Measurements from ENCODE around the gene MTX3.
A peak's percentile ranks its signal among the peaks of the same experiment; 100 is the strongest.

MTX3 gene

GRCh38 chr5:79990598-79991507, at the start of gene MTX3:
Gene MTX3, minus strand, starts transcription at chr5:79991262. Its CDS starts 24 bp downstream, at chr5:79991238.
- DNase-seq = peak; percentile 93

GRCh38 chr5:80039650-80040049, 48.6 kb upstream of the MTX3 start:
- no peak for DNase-seq

GRCh38 chr5:80037366-80037765, 46.3 kb upstream of the MTX3 start:
- no peak for DNase-seq

- DNase-seq = no peak
Observed at GRCh38 chr5:80036615-80037014, 45.6 kb upstream of the MTX3 start.

GRCh38 chr5:80035839-80036238, 44.8 kb upstream of the MTX3 start:
- DNase-seq = no peak

GRCh38 chr5:80034962-80035821, 44.1 kb upstream of the MTX3 start, which contains the start of gene THBS4:
Gene THBS4, plus strand, starts transcription at chr5:80035348. Its CDS starts 190 bp downstream, at chr5:80035538.
- peak; percentile 14 for DNase-seq

- no peak for DNase-seq
Observed at GRCh38 chr5:80034559-80034958, 43.5 kb upstream of the MTX3 start.

- DNase-seq = no peak
Observed at GRCh38 chr5:80033513-80033912, 42.5 kb upstream of the MTX3 start.

GRCh38 chr5:80031109-80031508, 40.0 kb upstream of the MTX3 start:
- no peak for DNase-seq

- no peak for DNase-seq
Observed at GRCh38 chr5:80026841-80027240, 35.8 kb upstream of the MTX3 start.

- no peak for DNase-seq
Observed at GRCh38 chr5:80025069-80025468, 34.0 kb upstream of the MTX3 start.

- DNase-seq = no peak
Observed at GRCh38 chr5:80010754-80011392, 19.8 kb upstream of the MTX3 start.

- no peak for DNase-seq
Observed at GRCh38 chr5:80008995-80009765, 18.1 kb upstream of the MTX3 start.

GRCh38 chr5:80002677-80003076, 11.6 kb upstream of the MTX3 start:
- no peak for DNase-seq

- no peak for DNase-seq
Observed at GRCh38 chr5:79999722-80000121, 8.7 kb upstream of the MTX3 start.

- no peak for DNase-seq
Observed at GRCh38 chr5:79992891-79993657, 2.0 kb upstream of the MTX3 start.

GRCh38 chr5:79990205-79990597, 861 bp downstream of the MTX3 start:
- DNase-seq = no peak

- no peak for DNase-seq
Observed at GRCh38 chr5:79986260-79986659, 4.8 kb downstream of the MTX3 start.

GRCh38 chr5:79985288-79985687, 5.8 kb downstream of the MTX3 start:
- DNase-seq = no peak

GRCh38 chr5:79984363-79984762, 6.7 kb downstream of the MTX3 start:
- no peak for DNase-seq

- DNase-seq = no peak
Observed at GRCh38 chr5:79983618-79984017, 7.4 kb downstream of the MTX3 start.

GRCh38 chr5:79982136-79982535, 8.9 kb downstream of the MTX3 start:
- DNase-seq = no peak
